ENCODE results near the gene ITPRID2. TPM values are rescaled to one million over a fixed set of nuclear protein-coding genes. Genes with fewer than 3 reads are reported as not detected.

The ITPRID2 gene
- polyA plus RNA-seq, 1 donor (not counting 4 experiments of a cell fraction or from before 2014, with no cell fraction given), result 146 TPM

- dilution Hi-C loops (cut with MboI; ENCODE audit: extremely low pct_ligation_motif_present, low sequenced_read_pairs), result no loop called here
These were observed 9.1 kb upstream of the ITPRID2 start for GRCh38 chr2:181882246-181883020.

DNA sequence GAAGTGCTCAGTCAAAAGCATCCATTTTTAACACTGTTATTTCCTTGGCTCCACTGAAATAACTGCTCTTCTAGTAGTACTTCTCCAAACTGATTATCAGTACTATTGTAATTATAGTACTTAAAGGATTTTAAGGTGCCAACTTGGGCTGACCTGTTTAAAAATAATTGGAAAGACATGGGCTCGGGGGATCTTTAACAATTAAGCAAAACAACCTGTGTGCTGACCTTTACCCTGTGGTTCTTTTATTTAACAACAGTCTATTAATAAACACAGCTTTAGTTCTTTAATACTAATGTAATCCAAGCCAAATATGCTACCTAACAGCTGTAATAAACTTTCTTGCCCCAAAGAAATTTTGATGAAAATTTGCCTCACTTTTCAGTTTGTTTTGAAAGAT, 6.9 kb upstream of the ITPRID2 start:
- H3K9ac ChIP-seq (ENCODE audit: control insufficient read depth, extremely low read depth, insufficient read depth, low read length), result no peak overlapping the region
- no peaks in the 10 kb centered on the region for H4K20me1 ChIP-seq (ENCODE audit: control insufficient read depth, extremely low read depth, insufficient read depth, low read length)
- dilution Hi-C loops (cut with MboI; ENCODE audit: extremely low pct_ligation_motif_present, low sequenced_read_pairs), result no loop called here
- H3K4me2 ChIP-seq (ENCODE audit: control insufficient read depth, extremely low read depth, insufficient read depth, low read depth, low read length), result no peak overlapping the region
- H3K27me3 ChIP-seq (ENCODE audit: control insufficient read depth, extremely low read depth, insufficient read depth, low read length), result no peaks in the 10 kb centered on the region
- no peaks in the 10 kb centered on the region for H3K79me2 ChIP-seq (ENCODE audit: control insufficient read depth, insufficient read depth, low read length)
- DNase-seq (ENCODE audit: low read depth, low spot score), result no peak
- H3K27ac ChIP-seq (ENCODE audit: control insufficient read depth, insufficient read depth, low read length), result no peak overlapping the region
- no peaks in the 10 kb centered on the region for H3K9me3 ChIP-seq (ENCODE audit: control insufficient read depth, low read depth, low read length)
- no peak for FAIRE-seq
- H3K9me1 ChIP-seq (ENCODE audit: control insufficient read depth, extremely low read depth, insufficient read depth, low read length), result no peaks in the 10 kb centered on the region
- TF ChIP-seq EZH2 (IDR thresholded peaks at IDR 0.05; ENCODE audit: low read length), result no peak
- TF ChIP-seq, protein P1, sequence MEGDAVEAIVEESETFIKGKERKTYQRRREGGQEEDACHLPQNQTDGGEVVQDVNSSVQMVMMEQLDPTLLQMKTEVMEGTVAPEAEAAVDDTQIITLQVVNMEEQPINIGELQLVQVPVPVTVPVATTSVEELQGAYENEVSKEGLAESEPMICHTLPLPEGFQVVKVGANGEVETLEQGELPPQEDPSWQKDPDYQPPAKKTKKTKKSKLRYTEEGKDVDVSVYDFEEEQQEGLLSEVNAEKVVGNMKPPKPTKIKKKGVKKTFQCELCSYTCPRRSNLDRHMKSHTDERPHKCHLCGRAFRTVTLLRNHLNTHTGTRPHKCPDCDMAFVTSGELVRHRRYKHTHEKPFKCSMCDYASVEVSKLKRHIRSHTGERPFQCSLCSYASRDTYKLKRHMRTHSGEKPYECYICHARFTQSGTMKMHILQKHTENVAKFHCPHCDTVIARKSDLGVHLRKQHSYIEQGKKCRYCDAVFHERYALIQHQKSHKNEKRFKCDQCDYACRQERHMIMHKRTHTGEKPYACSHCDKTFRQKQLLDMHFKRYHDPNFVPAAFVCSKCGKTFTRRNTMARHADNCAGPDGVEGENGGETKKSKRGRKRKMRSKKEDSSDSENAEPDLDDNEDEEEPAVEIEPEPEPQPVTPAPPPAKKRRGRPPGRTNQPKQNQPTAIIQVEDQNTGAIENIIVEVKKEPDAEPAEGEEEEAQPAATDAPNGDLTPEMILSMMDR (optimal IDR thresholded peaks at IDR 0.05 in 1 of 3, IDR thresholded peaks at IDR 0.05 in 1 of 3, conservative IDR thresholded peaks at IDR 0.05 in 1 of 3; ENCODE audit: extremely low read depth in 1 of 3, insufficient read depth in 2 of 3, low read length in 3 of 3), result no peak
- peaks cover 7% of the 10 kb centered on the region for H3K4me1 ChIP-seq (ENCODE audit: control insufficient read depth, extremely low read depth, insufficient read depth, low read length)
- no peak overlapping the region for H3K4me3 ChIP-seq (ENCODE audit: control insufficient read depth in 2 of 3, extremely low read depth in 1 of 3, insufficient read depth in 2 of 3, low read depth in 1 of 3, low read length in 3 of 3)
- no peak overlapping the region for H2AFZ ChIP-seq (ENCODE audit: control insufficient read depth, low read length)
- no peaks in the 10 kb centered on the region for H3K36me3 ChIP-seq (ENCODE audit: control insufficient read depth in 2 of 2, extremely low read depth in 1 of 2, insufficient read depth in 2 of 2, low read length in 2 of 2)

More at GRCh38 chr2:181882246-181883020, 9.1 kb upstream of the ITPRID2 start:
- H3K9ac ChIP-seq (ENCODE audit: control insufficient read depth, extremely low read depth, insufficient read depth, low read length), result no peak overlapping the region
- H3K36me3 ChIP-seq (ENCODE audit: control insufficient read depth in 2 of 2, extremely low read depth in 1 of 2, insufficient read depth in 2 of 2, low read length in 2 of 2), result no peaks in the 10 kb centered on the region
- peaks cover 7% of the 10 kb centered on the region for H3K4me1 ChIP-seq (ENCODE audit: control insufficient read depth, extremely low read depth, insufficient read depth, low read length)
- DNase-seq (ENCODE audit: low read depth, low spot score), result no peak
- peak; percentile 26 for FAIRE-seq
- H3K27ac ChIP-seq (ENCODE audit: control insufficient read depth, insufficient read depth, low read length), result no peak overlapping the region
- no peak overlapping the region for H3K4me3 ChIP-seq (ENCODE audit: control insufficient read depth in 2 of 3, extremely low read depth in 1 of 3, insufficient read depth in 2 of 3, low read depth in 1 of 3, low read length in 3 of 3)
- no peaks in the 10 kb centered on the region for H3K9me1 ChIP-seq (ENCODE audit: control insufficient read depth, extremely low read depth, insufficient read depth, low read length)
- no peaks in the 10 kb centered on the region for H3K27me3 ChIP-seq (ENCODE audit: control insufficient read depth, extremely low read depth, insufficient read depth, low read length)
- TF ChIP-seq EZH2 (IDR thresholded peaks at IDR 0.05; ENCODE audit: low read length), result no peak
- TF ChIP-seq, protein P1 (optimal IDR thresholded peaks at IDR 0.05 in 1 of 3, IDR thresholded peaks at IDR 0.05 in 1 of 3, conservative IDR thresholded peaks at IDR 0.05 in 1 of 3; ENCODE audit: extremely low read depth in 1 of 3, insufficient read depth in 2 of 3, low read length in 3 of 3), result no peak
- H3K79me2 ChIP-seq (ENCODE audit: control insufficient read depth, insufficient read depth, low read length), result no peaks in the 10 kb centered on the region
- H2AFZ ChIP-seq (ENCODE audit: control insufficient read depth, low read length), result no peak overlapping the region
- H4K20me1 ChIP-seq (ENCODE audit: control insufficient read depth, extremely low read depth, insufficient read depth, low read length), result no peaks in the 10 kb centered on the region
- no peaks in the 10 kb centered on the region for H3K9me3 ChIP-seq (ENCODE audit: control insufficient read depth, low read depth, low read length)
- no peak overlapping the region for H3K4me2 ChIP-seq (ENCODE audit: control insufficient read depth, extremely low read depth, insufficient read depth, low read depth, low read length)

All from keratinocyte (primary cell).